Heart left ventricle (tissue), 13 donors: ENCODE measurements around the gene RGS6.

Source experiments
- CTCF ChIP-seq, 12 donors: fragments of 200-600 bp; sonication (generic) in 4 of 12; IDR thresholded peaks; one replicate each; pipeline versions ENCODE4 v1.5.0 to v1.8.0; 2018 to 2022; ENCODE audit warnings: antibody characterized with exemption in 12 of 12, mild to moderate bottlenecking in 5 of 12
- POLR2A ChIP-seq, 2 donors: fragments of 450-650 bp; IDR thresholded peaks; one replicate each; pipeline ENCODE4 v1.6.1; 2017; ENCODE audit warnings: antibody characterized with exemption in 2 of 2, mild to moderate bottlenecking in 2 of 2, moderate library complexity in 2 of 2
- donor health status: ischemic (EF 13 %, LVEDD 7.1; RV severe dilation, severe dysfunction).
- donor health status: DM: no; HTN: yes; CAD: no.
- donor health status: DM: no; HTN: no; CAD: no.
- donor health status: ischemic (EF 25% LVEDD 6.9; RV normal size, moderate dysfunction).
- donor health status: ischemic (EF 25% LVEDD 5.7; RV mildly dilated, moderate dysfunction).
- donor health status: ischemic (EF 35%, LVEDD 5.7; RV mildly dilated, moderate dysfunction).
- donor health status: nonischemic (EF 11% LVEDD 7.7; RV severe dilation, severe dysfunction).
- donor health status: DM: yes; HTN: yes; CAD: no.
- donor health status: PGD.
- donor health status: ischemic (EF 29% LVEDD 5.4; RV normal size, mild dysfunction).
- donor health status: nonischemic (EF 23%, LVEDD 6.1; RV moderate dilation, normal function).

DNA sequence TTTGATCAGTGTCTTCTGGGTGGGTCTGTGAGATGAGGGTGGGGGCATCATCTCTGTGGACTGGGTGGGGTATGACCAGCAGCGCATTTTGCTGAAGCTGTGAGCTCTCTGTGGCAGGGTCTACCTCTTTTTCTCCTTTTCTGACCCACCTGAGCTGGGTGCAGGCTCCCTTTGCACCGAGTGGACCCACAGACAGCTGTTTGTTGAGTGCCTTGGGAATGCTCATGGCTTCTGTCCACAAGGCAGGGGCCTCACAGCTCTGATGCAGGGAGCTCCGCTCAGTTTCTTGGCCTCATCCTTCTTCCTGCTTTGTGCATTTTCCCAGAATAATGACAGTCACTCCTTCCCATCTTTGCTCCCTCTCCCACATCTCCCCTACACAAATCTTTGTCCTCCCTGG, 581.1 kb downstream of the RGS6 start:
- TF ChIP-seq CTCF (IDR thresholded peaks at IDR 0.05) (no peak), POLR2A (IDR thresholded peaks at IDR 0.05) (no peak)
